Panc1 (cell line): ENCODE data around the gene RASGRP3. TPM values are rescaled to one million over a fixed set of nuclear protein-coding genes. Genes with fewer than 3 reads are reported as not detected.

Source experiments
- ATAC-seq: fragments of 200-7000 bp; cut with Tn5 transposase; 2 replicates; pipeline ENCODE4 v1.9.1; 2020; ENCODE audit warnings: mild to moderate bottlenecking, moderate library complexity
- BruUV-seq: library from RNA; stranded (reverse); fragments of 400-500 nt; replicated peaks from 2 replicates; lab custom pipeline; 2021; lab: Mats Ljungman, UMichigan
- CTCF ChIA-PET: fragments of 300-600 bp; sonication (Branson Sonifier 250); formaldehyde crosslinking; loops from one replicate; lab custom pipeline; 2022; ENCODE audit warnings: antibody characterized with exemption; lab: Charles Lee
- POLR2A ChIA-PET: fragments of 300-600 bp; sonication (Branson Sonifier 250); formaldehyde crosslinking; loops from one replicate; lab custom pipeline; 2022; ENCODE audit warnings: antibody characterized with exemption; lab: Charles Lee
- DNase-seq: peaks from one replicate; pipeline ENCODE4 v3.0.0-alpha.2; 2010; ENCODE audit warnings: low read depth, low spot score
- H3K27ac ChIP-seq: 2 replicates; pipeline ENCODE4 v1.5.1; 2011; ENCODE audit warnings: mild to moderate bottlenecking, low read length, inconsistent platforms
- H3K27me3 ChIP-seq: fragments of 200-500 bp; sonication (Bioruptor generic); 2 replicates; pipeline ENCODE4 v1.6.0; 2014; ENCODE audit warnings: low read length, inconsistent platforms; ENCODE audit not compliant: control insufficient read depth, insufficient read depth
- H3K36me3 ChIP-seq: fragments of 200-500 bp; sonication (Bioruptor generic); 2 replicates; pipeline ENCODE4 v1.5.1; 2014; ENCODE audit warnings: inconsistent platforms, mild to moderate bottlenecking, low read length, moderate library complexity; ENCODE audit not compliant: control insufficient read depth, insufficient read depth
- H3K4me1 ChIP-seq: 2 replicates; pipeline ENCODE4 v1.5.1; 2011; ENCODE audit warnings: inconsistent platforms, mild to moderate bottlenecking, low read length, moderate library complexity; ENCODE audit not compliant: control insufficient read depth, insufficient read depth
- H3K4me3 ChIP-seq, 2 experiments: 2 replicates each; pipeline ENCODE4 v1.5.1; 2011 to 2012; ENCODE audit warnings: low read depth in 2 of 2, low read length in 2 of 2, mild to moderate bottlenecking in 2 of 2, inconsistent platforms in 1 of 2, moderate library complexity in 1 of 2
- H3K9me3 ChIP-seq: fragments of 200-500 bp; sonication (Bioruptor generic); 2 replicates; pipeline ENCODE4 v1.5.1; 2014; ENCODE audit warnings: low read depth, mild to moderate bottlenecking, inconsistent platforms, low read length, moderate library complexity; ENCODE audit not compliant: control insufficient read depth, insufficient read depth
- CTCF ChIP-seq: fragments of 450-650 bp; IDR thresholded peaks from 2 replicates; pipeline ENCODE4 v1.5.1; 2017; ENCODE audit warnings: mild to moderate bottlenecking
- POLR2AphosphoS5 ChIP-seq: IDR thresholded peaks from 2 replicates; pipeline ENCODE4 v1.6.1; 2012; ENCODE audit warnings: mild to moderate bottlenecking, low read depth, low read length, moderate library complexity
- REST ChIP-seq, 2 experiments: IDR thresholded peaks; 2 replicates each; pipeline ENCODE4 v1.6.1; 2011 to 2012; ENCODE audit warnings: low read depth in 2 of 2, control low read depth in 1 of 2, low read length in 1 of 2, mild to moderate bottlenecking in 1 of 2, moderate library complexity in 1 of 2; ENCODE audit not compliant: insufficient read depth in 1 of 2
- SIN3A ChIP-seq: IDR thresholded peaks from 2 replicates; pipeline ENCODE4 v1.6.1; 2012; ENCODE audit warnings: low read depth, mild to moderate bottlenecking, low read length, moderate library complexity, borderline replicate concordance; ENCODE audit not compliant: insufficient read depth
- TCF7L2 ChIP-seq: IDR thresholded peaks from 2 replicates; pipeline ENCODE4 v1.6.1; 2011; ENCODE audit warnings: mild to moderate bottlenecking, low read depth, low read length, inconsistent platforms
- in situ Hi-C: cut with HindIII; loops from 2 replicates; pipeline ENCODE4 v1.10.0; 2016; ENCODE audit warnings: low sequenced_read_pairs, low pct_unique_long_range_greater_than_20kb
- intact Hi-C: fragments of 100-400 bp; cut with micrococcal nuclease; formaldehyde crosslinking; loops from one replicate; pipeline ENCODE4 v1.10.0; 2022; ENCODE audit not compliant: unreplicated experiment
- total RNA-seq: library from RNA; stranded (reverse); gene quantifications from one replicate; pipeline ENCODE4 v1.2.1, GENCODE V29; 2021; ENCODE audit not compliant: unreplicated experiment

The RASGRP3 gene
- total RNA-seq, 1 experiment from 2014 or later = 2.6 TPM

- POLR2A ChIA-PET = no interaction called here
- no peak for TF ChIP-seq REST (IDR thresholded peaks at IDR 0.05; ENCODE audit: insufficient read depth in 1 of 2, low read depth in 2 of 2, low read length in 1 of 2)
- no peak for ATAC-seq
- CTCF ChIA-PET = no interaction called here
- DNase-seq = no peak
- in situ Hi-C loops = no loop called here
- intact Hi-C loops = no loop called here
- H3K27ac ChIP-seq = no peak overlapping the region
- no peaks in the 10 kb centered on the region for H3K9me3 ChIP-seq
- H3K27me3 ChIP-seq = no peaks in the 10 kb centered on the region
- no peaks in the 10 kb centered on the region for H3K4me1 ChIP-seq
- H3K4me3 ChIP-seq = no peak overlapping the region
- BruUV-seq = no TSS peak
- H3K36me3 ChIP-seq = no peaks in the 10 kb centered on the region
Measured at GRCh38 chr2:33559328-33559727, 82.9 kb downstream of the RASGRP3 start.

GRCh38 chr2:33560017-33560416 is 83.6 kb downstream of the RASGRP3 start:
- intact Hi-C loops = no loop called here

More at GRCh38 chr2:33560017-33560416, 83.6 kb downstream of the RASGRP3 start:
- DNase-seq = no peak
- Histone ChIP-seq H3K4me1 (no peaks in the 10 kb centered on the region), H3K9me3 (no peaks in the 10 kb centered on the region), H3K4me3 (no peak overlapping the region), H3K36me3 (no peaks in the 10 kb centered on the region), H3K27ac (no peak overlapping the region), H3K27me3 (no peaks in the 10 kb centered on the region)
- POLR2A ChIA-PET = no interaction called here
- CTCF ChIA-PET = no interaction called here
- no TSS peak for BruUV-seq
- TF ChIP-seq REST (IDR thresholded peaks at IDR 0.05; ENCODE audit: insufficient read depth in 1 of 2, low read depth in 2 of 2, low read length in 1 of 2) (no peak), SIN3A (no peak), CTCF (no peak), POLR2AphosphoS5 (no peak), TCF7L2 (no peak)
- no peak for ATAC-seq
- in situ Hi-C loops = no loop called here
